ENCODE data around the gene PRSS23.
A peak's percentile ranks its signal among the peaks of the same experiment; 100 is the strongest.
"Not testable (repeated sequence)": the region's sequence is repeated elsewhere in the genome, so short reads cannot be mapped to it uniquely, and the experiment has no call there.

PRSS23 gene

GRCh38 chr11:86800076-86800959, at the start of gene PRSS23:
TSS of gene PRSS23 (plus strand) at chr11:86800542. CDS start at chr11:86807644, 7,102 bp downstream.
- peak; percentile 29 for DNase-seq (ENCODE audit: low spot score)

DNA sequence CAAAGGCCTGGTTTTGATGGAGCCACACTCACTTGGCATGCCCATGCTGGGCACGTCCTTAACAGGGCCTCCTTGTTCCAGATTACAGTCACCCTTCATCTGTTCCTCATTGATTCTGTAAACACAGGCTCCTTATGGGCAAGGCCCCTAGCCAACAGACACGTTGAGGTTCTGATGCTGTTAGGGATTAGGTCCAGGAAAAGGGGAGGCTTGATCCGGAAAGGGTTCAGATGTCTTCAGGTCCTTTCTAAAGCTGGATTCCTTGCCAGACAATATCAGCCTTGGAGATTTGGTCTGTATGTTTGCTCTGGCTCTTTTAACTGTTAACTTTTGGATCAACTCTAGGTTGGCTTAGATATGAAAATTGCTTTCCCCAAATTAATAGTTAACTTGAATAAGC, 46.9 kb upstream of the PRSS23 start:
- no peak for DNase-seq (ENCODE audit: low spot score)

DNA sequence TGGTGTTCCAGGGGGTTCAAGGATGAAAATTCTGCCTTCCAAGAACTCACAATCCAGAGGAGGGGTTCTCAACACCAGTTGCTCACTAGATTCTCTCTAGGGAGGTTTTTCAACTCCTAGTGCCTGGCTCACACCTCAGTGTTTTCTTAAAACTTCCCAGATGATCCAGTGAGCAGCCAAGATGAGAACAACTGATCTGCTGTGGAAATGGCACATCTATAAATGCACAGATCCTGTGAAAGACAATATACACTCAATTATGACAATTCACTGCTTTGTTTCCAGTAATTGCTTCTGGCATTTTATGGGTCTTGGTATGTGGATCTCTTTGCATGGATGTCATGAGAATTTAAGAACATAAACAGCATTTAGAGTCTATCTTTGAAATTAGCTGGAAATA, 45.2 kb upstream of the PRSS23 start:
- no peak for DNase-seq (ENCODE audit: low spot score)

- no peak for DNase-seq (ENCODE audit: low spot score)
Observed at GRCh38 chr11:86758171-86758570, 42.2 kb upstream of the PRSS23 start.

- DNase-seq (ENCODE audit: low spot score) = no peak
Observed at GRCh38 chr11:86760577-86760976, 39.8 kb upstream of the PRSS23 start.

DNA sequence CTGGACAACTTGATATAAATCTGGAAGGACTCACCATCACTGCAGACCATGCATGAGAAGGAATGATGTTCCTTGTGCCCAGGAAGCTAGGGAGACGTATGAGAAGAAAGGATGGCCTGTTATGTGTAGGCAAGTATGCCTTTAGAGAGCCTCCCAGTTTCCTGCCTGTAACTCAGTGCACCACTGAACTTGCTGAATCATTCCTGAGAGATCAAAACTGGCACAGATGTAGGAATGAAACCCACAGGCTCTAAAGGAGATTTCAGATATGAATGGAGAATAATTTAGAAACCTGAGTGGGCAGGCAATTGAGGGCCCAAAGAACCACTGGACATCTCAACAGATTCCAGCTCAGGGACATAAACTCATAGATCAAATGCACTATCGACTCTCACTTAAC, 38.4 kb upstream of the PRSS23 start:
- DNase-seq (ENCODE audit: low spot score) = no peak

- DNase-seq (ENCODE audit: low spot score) = no peak
Observed at GRCh38 chr11:86765203-86765602, 35.1 kb upstream of the PRSS23 start.

GRCh38 chr11:86765878-86766277, 34.5 kb upstream of the PRSS23 start:
- no peak for DNase-seq (ENCODE audit: low spot score)

- no peak for DNase-seq (ENCODE audit: low spot score)
Observed at GRCh38 chr11:86769219-86769618, 31.1 kb upstream of the PRSS23 start.

- not testable (repeated sequence) for DNase-seq (ENCODE audit: low spot score)
Observed at GRCh38 chr11:86770473-86771027, 29.8 kb upstream of the PRSS23 start.

- no peak for DNase-seq (ENCODE audit: low spot score)
Observed at GRCh38 chr11:86772999-86773398, 27.3 kb upstream of the PRSS23 start.

GRCh38 chr11:86773513-86774252, 26.7 kb upstream of the PRSS23 start:
- no peak for DNase-seq (ENCODE audit: low spot score)

GRCh38 chr11:86774417-86774816, 25.9 kb upstream of the PRSS23 start:
- no peak for DNase-seq (ENCODE audit: low spot score)

GRCh38 chr11:86775361-86775760, 25.0 kb upstream of the PRSS23 start:
- DNase-seq (ENCODE audit: low spot score) = no peak

DNA sequence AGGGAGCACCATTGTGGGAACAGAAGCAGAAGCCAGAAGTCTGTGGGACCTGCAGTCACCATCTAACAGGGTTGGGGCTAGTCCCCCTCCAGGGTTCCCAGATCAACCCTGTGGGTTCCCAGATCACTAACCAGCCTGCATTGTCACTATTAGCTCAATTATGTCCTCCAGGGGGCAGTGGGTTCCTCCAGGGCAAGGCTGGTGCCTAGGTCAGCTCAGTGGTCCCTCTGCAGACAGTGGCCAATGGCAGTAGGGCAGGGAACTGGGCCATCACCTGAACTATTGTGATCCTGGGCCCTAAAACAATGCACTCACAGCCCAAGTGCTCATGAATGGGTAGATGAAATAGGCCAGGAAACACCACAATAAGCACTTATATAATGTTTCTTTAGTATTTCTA, 18.8 kb upstream of the PRSS23 start:
- no peak for DNase-seq (ENCODE audit: low spot score)

DNA sequence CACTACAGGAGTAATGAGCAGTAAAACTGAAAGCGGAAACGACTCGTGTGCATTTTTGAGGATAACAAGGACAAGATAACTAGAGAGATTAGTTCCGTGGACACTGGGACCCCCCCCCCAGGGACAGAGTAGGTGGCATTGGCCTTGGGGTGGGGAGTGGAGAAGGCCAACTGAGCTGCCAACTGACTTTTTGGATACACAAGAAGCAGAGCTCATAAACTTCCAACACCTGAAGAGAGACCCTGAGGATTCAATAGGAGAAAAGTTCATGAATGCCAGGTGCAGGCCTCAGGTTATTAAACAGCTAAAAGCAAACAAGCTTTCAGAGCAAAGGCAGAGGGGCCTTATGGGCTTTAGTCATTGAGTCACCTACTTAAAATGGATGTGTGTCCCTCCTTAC, 17.6 kb upstream of the PRSS23 start:
- DNase-seq (ENCODE audit: low spot score) = no peak

DNA sequence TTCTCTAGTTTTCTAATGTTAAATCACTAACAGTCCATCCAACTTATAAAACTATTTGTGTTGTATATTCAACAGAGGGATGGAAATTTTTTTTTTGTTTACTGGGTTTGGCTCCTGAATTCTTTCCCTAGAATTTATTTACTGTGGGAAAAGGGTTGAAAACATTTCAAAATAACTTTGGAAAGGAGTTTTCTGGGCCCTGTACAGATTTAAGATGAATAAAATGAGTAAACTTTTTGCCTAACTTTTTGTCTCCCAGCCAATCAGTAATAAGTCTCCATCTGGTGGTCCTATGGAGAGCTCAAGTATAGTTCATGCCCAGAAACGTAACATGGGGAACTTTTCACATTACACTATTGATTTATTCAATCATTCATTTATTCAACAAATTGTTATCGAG, 16.7 kb upstream of the PRSS23 start:
- DNase-seq (ENCODE audit: low spot score) = no peak

DNA sequence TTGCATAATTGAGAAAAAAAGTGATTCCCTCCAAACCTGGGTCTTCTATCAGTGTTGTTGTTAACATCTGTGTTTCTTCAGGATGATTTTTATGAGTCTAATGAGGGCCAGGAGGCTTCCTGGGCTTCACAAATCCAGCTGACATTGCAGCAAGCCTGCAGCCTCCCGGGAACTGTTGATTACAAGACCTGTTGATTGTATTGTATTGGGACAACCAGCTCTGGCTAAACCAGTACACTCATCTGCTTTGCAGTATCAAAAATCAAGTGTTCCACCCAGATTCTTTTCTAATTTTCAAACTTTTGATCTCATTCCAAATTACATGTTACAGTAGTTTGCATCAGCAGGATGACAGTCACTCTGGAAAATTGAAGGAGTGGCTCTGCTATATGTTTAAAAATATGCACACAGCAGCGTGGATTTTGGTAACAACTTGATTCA, 16.1 kb upstream of the PRSS23 start:
- DNase-seq (ENCODE audit: low spot score) = no peak

DNA sequence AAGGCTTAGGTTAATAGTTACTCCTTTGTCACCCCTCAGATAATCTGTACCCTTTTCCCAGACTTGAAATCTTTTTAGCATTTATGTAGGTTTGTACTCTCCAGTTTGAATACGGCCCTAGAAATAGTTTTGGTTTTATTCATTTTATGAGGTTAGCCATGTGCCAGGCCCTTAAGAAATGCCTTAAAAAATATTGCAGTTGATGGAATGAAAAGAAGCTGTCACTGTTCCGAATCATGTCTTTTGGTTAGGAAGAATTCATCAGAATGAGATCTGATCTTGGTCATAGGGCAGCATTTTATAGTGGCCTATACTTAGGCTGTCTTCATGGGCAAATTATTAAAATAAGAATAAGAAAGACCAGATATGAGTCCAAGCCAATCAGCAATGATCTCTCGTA, 14.8 kb upstream of the PRSS23 start:
- DNase-seq (ENCODE audit: low spot score) = no peak

- DNase-seq (ENCODE audit: low spot score) = no peak
Observed at GRCh38 chr11:86787018-86787536, 13.3 kb upstream of the PRSS23 start.

DNA sequence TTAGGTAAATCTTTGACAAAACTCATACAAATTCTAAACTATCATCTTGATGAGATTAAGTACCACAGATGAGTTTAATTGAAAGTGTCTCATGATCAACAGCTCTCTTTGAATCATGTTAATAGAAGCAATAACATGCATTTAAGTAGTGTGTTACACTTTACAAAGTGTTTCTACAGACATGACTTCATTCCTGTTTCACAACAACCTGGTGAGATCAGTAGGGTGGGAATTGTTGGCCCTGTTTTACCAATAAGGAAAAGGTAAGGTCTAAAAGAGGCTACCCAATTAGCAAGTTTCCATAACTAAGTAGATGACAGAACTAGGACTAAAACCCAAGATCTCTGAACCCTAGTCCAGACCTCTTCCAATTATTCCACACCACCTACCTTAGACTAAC, 12.7 kb upstream of the PRSS23 start:
- no peak for DNase-seq (ENCODE audit: low spot score)

DNA sequence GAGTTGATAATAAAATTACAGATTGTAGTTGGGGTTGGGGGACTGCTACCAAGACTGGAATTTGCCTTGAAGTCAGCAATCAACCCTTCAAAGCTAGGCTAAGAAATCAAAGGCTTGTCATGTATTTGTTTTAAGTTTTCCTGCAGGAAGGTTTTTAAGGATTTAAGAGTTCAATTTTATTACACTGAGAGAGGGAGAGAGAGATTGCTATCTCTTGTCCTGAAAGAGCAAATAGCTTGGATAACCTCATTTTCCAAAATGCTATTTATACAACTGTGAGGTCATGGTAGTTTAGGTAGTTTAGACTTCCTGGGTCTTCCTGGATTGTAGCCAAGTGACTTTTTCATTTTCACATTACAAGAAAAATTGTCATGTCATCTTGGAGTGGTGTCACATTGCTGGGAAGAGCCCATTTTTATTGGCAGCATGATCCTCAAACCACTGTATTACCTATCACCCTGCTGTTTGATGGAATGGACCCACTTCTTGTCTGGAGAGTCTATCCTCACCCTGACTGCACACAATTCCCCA, 10.1 kb upstream of the PRSS23 start:
- DNase-seq (ENCODE audit: low spot score) = no peak
